GM19099 (cell line): Measurements from ENCODE around the gene OPTN.

ENCODE experiments used
- POLR2A ChIP-seq: IDR thresholded peaks from 3 replicates; pipeline ENCODE4 v1.6.1; 2011; ENCODE audit warnings: low read depth; ENCODE audit not compliant: insufficient read length; ENCODE audit errors: extremely low read depth

OPTN gene

DNA sequence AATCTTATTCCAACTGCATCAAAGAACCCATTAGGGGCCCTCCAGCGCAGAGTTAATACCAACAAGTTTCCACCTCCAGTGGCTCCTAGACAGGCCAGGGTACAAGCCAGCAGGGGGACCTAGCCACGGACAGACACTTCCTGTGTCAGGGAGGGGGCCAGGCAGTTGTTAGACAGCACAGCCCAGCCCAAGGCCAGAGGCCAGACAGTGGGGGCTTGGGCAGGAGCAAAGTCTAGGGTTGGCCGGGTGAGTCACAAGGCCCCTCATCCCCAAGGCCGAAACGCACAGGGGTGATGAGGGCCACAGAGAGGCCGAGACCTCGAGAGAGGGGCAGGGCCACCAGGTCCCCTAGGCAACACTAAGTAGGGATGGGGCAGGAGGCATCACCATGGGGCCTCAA, 19.3 kb upstream of the OPTN start:
- TF ChIP-seq POLR2A: no peak

DNA sequence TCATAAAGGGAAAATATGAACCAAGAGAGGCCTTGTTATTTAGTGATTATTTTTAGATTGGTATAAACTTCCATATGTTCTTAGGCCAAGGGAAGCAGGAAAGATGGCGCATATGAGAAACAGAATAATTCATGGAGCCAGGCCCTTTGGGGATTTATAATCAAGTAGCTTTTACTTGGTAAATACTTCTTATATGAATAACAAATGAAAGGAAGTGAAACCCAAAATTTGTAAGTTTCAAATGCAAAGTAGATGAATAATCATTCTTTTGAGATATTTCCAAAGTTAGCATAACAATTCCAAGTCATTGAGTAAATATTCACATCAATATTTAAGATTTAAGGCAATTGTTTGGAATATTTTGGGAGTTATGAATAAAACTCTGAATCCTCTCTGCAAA, 13.9 kb upstream of the OPTN start:
- no peak for TF ChIP-seq POLR2A

DNA sequence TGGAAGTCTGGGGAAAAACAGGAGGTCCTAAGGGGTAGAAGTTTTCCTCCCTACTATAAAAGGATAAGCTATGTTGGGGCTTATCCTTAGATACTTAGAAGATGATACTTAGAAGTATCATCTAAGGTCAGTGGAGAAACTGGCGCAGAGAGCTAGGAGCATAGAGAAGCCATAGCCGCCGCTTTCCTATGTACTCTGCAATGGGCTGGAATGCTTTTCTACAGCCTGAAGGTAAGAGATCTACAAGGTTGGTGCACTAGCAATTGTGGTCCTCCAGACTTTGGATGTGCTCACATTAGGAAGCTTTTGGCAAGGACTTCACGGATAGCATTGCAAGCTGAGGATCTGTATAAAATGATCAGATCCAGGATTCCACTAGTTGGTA, 12.4 kb upstream of the OPTN start:
- no peak for TF ChIP-seq POLR2A

DNA sequence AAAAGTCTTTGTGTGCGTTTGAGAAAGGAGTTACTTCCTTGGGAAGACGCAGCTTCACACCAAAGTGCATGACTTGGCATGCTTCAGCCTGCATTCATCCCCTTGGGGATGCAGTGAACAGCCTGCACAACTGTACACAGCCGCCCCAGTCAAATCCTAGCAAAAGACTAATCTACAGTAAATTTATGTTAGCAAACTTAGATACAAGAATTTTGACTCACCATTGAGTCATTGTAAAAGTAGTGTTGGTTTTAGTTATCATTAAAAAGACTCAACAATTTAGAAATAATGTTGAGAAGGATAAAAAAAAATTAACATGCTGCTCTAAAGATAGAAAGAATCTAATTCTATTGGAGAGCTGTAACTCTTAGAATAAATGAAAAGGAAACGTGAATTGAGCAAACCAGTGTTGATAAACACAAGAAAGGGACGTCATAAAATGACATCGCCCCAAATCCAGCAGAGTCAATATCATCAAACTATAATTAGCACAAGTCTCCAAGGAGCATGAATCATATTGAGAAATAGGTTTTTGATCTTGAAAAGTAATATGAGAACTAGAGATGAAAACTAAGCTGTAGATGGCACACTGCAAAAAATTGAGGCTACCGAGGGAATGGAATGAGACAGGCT, 11.9 kb upstream of the OPTN start:
- no peak for TF ChIP-seq POLR2A

DNA sequence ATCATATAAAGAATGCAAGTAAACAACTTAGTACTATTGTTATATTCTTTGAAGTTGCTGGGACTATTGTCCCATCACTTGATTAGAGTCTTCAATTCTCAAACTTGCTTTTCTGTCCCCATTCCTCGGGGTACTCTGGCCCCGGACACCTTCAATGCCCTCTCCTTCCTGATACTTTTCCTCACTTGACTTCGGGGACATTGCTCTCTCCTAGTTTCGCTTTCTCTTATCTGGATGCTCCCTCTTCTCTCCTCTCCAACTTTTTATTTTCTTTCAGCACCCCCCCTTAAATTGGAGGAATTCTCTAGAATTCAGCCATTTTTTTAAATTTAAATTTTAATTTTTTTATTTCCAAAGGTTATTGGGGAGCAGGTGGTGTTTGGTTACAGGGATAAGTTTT, 10.6 kb upstream of the OPTN start:
- TF ChIP-seq POLR2A: no peak

DNA sequence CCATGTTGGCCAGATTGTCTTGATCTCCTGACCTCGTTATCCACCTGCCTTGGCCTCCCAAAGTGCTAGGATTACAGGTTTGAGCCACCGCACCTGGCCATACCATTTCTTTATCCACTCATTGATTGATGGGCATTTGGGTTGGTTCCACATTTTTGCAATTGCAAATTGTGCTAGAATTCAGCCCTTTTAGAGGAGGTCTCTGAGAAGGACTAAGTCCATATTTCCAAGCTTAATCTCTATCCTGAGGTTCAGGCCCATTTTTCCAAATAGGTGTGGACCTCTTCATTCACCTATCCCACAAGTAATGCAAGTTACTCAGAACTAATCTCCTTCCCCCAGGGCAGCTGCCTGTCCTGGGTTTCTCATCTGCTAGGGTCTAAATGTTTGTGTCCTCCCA, 9.7 kb upstream of the OPTN start:
- TF ChIP-seq POLR2A: no peak

DNA sequence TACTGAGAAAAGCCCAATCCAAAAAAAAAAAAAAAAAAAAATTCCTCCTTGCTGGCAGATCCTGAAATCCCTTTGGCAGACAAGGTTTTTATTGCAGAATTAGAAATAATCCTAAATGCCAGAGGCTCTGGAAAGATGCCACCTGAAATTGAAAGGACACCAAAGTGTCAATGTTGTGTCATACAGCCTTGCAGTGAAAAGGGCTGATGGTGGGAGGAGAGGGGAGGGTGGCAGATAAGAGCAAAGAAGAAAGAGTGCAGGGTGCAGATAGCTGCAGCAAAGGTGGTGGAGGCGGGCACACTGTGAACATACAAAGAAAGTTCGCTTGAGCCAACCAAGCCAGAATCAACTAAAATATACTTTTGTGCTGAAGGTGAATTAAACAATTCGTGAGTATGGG, 8.2 kb upstream of the OPTN start:
- no peak for TF ChIP-seq POLR2A

DNA sequence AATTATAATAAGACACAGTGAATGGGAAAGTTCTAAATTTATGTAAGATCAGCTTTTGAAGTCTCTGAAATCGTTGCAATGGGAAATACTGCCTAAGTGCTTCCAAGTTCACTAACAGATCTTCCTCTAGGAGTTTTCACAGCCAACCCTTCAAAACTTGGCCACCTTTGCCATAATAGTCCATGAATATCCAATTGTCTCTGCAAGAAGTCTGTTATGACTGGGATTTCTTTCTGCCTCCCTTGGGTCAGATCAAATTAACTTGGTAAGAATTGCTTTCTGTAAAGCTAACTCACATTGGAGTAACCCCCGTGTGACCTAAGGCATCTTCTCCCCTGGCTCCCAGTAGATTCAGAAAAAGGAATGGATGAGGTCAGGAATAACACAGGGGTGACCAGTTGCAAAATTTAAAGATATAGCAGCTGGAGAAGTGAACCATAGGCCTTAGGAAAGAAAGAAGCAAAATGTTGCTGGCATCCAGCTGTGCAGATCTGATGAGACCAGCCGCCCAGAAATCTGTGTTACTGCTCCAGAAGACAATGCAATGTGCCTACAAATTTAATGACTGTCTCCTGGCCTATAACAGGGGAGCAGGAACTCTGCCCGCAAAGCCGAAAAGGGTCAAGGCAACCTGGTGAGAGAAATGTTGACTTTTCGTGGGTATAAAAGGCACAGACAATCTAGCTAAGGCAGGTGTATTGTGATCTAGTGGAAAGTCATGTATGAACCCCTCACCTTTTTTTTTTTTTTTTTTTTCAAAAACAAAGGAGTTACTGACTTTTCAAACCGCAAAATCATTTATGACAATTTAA, 7.5 kb upstream of the OPTN start:
- no peak for TF ChIP-seq POLR2A

DNA sequence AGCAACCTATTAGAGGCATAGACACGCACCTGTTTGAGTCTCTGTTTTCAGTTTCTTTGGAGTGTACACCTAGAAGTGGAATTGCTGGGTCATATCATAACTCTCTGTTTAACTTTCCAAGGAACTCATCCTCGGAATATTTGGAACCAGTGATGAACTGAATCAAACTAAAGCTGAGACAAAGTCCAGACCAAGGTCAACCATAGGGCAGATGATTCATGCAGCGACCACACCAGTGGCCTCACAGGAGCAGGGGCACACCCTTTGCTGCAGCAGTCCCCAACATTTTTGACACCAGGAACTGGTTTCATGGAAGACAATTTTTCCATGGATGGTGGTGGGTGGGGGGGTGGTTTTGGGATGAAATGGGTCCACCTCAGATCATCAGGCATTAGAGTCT, 4.9 kb upstream of the OPTN start:
- TF ChIP-seq POLR2A: no peak

DNA sequence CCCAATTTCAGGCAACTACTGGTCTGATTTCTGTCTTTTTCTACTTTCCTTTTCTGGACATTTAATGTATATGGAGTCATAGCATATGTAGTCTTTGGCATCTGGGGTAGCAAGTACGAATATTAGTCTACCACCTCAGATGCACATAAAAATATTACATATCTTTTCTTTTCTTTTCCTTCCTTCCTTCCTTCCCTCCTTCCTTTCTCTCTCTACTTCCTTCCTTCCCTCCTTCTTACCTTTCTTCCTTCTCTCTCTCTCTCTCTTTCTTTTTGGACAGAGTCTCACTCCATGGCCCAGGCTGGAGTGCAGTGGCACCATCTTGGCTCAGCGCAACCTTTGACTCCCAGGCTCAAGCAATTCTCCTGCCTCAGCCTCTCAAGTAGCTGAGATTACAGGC, 4.0 kb upstream of the OPTN start:
- TF ChIP-seq POLR2A: no peak

DNA sequence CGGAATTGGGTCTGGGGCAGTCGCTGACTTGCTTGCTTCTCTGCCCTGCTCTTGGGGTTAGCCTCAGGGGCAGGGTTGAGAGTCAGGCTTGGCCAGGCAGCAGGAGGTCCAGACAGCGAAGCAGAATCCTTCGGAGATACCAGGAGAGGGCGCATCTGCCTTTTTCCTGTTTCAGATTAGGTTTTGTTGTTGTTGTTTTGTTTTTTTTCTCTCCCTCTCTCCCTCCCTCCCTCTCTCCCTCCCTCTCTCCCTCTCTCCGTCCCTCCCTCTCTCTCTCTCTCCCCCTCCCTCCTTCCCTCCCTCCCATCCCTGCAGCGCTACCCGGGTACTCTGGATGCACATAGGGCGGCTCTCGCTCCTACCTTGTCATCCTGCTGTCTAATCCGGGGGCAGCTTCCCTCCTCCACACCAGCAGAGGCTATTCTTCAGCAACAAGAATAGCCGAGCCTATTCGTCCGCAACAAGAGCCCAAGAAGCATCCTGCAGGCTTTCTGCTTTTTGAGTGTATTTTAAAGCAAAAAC, 758 bp upstream of the OPTN start:
- TF ChIP-seq POLR2A: no peak

DNA sequence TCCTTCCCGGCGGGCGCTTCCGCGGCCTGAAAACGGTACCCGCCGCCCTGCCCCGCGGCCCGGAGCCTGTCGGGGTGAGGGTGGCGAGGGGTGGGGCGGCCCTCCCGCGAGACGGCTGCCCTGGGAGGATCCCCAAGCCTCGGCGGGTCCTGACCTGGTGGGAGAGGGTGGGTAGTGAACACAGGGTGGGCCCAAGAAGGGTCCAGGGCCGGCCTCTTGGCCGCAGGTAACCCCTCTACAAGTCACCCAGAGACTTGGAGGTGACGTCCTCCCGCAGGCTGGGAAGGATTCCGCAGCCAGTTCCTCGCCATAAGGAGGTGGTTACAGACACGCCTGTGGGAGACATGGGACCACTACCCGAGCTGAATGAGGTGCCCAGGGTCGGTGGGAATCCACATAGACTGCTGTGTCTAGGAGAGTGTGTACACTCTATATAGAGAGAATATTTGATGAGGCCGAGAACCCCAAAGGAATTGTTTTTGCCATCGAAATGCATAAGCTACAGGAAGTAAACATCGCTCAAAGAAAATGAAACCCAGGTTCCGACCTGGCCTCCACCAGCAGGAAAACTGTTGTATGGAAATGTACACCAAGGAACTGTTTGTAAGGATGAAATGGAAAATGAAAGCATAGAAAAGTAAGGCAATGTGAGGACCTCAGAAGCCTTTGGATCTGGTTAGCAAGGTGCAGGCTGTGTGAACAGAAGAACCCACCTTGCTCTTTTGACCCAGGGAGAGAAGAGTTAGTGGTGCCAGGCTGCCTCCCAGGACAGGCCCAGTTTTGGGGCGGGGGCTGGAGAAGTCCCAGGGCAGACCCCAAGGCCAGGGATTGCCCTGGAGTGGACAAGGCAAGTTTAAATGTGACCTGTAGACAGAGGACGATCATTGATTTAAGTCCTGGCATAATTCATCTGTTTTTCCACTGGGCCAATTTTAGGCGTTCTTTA, 659 bp downstream of the OPTN start:
- TF ChIP-seq POLR2A: no peak

DNA sequence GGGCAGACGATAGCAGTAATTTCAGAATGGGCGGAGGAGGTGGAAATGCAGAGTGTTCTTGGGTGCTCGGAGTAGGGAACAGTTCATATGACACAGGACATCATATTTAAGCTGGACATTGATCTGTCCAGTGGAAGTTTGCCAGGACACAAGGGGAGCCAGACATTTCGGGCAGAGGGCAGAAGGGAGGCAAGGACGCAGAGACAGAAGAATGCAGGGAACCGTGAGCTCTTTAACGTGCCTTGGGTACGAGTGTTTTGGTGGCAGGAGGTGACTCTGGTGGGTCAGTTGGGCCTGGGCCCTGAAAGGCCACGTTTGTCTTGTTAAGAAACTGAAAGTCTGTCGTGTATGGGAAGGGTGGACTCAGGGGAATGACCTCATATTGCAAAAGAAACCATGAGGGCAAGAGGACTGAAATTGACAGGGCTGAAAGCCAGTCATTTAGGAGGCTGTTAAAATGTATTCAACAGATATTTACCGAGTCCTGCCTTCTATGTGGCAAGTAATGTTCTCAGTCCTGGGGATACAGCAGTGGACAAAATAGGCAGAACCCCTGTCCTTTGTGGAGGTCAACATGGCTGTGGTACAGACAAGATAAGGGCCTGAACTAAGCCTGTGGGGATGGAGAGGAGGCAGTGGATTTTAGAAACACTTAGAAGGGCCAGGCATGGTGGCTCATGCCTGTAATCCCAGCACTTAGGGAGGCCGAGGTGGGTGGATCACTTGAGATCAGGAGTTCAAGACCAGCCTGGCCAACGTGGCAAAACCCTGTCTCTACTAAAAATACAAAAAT, 2.2 kb downstream of the OPTN start:
- TF ChIP-seq POLR2A: no peak

DNA sequence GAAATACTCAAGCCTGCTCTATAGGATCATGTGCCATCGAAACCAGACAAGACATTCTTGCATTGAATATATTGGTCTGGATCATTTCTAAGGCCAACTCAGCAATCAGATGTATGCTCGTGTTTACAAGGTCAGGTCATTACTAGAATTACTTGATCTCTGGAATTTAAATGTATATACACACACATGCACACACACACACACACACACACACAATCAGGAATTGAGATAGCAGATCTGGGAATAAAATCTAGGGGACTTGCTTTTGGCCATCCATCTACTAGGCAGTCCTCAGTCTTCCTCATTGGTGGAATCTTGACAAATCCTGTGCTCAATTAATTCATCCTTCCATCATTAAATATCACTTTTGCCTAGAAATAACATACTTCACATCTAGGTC, 3.6 kb downstream of the OPTN start:
- TF ChIP-seq POLR2A: no peak
